ENCODE measurements around the gene STK32B.

GRCh38 chr4:5082376-5082775 is 31.1 kb downstream of the STK32B start:
- no peak for TF ChIP-seq CTCF (conservative IDR thresholded peaks at IDR 0.05; ENCODE audit: low read depth in 2 of 2)
- no peak for TF ChIP-seq POLR2AphosphoS5 (IDR thresholded peaks at IDR 0.05; ENCODE audit: low read depth)
- TF ChIP-seq CREB1 (CRISPR knock-in tag; IDR thresholded peaks at IDR 0.05; ENCODE audit: low read depth): no peak
- TF ChIP-seq EZH2phosphoT487 (IDR thresholded peaks at IDR 0.05; ENCODE audit: unreplicated experiment): no peak
- no peak for TF ChIP-seq EZH2 (IDR thresholded peaks at IDR 0.05; ENCODE audit: low read depth, unreplicated experiment)
- no peak for TF ChIP-seq REST (IDR thresholded peaks at IDR 0.05; ENCODE audit: unreplicated experiment)
- TF ChIP-seq ETS1 (IDR thresholded peaks at IDR 0.05): no peak
- TF ChIP-seq JUNB (IDR thresholded peaks at IDR 0.05; ENCODE audit: unreplicated experiment): no peak
- TF ChIP-seq NANOG (IDR thresholded peaks at IDR 0.05; ENCODE audit: borderline replicate concordance): no peak
- TF ChIP-seq ZNF114 (CRISPR knock-in tag; IDR thresholded peaks at IDR 0.05): no peak
